Fibroblast of pulmonary artery (primary cell): ENCODE data around the gene ZNF396.

Experiments
- DNase-seq: peaks from one replicate; pipeline ENCODE4 v3.0.0-alpha.2; 2010; ENCODE audit warnings: low read depth
- H3K4me3 ChIP-seq: replicated peaks from 2 replicates; pipeline ENCODE4 v1.5.1; 2011; ENCODE audit warnings: low read depth, mild to moderate bottlenecking, control low read depth, low read length, moderate library complexity
- TF ChIP-seq, protein P1 (sequence below): IDR thresholded peaks from 2 replicates; pipeline ENCODE4 v1.5.1; 2011; ENCODE audit warnings: mild to moderate bottlenecking, control low read depth, low read length, inconsistent platforms; ENCODE audit errors: missing control alignments

Gene ZNF396

GRCh38 chr18:35376742-35377695 is at the start of gene ZNF396:
TSS of gene ZNF396 (minus strand) at chr18:35377337. CDS start at chr18:35374292, 3,045 bp downstream.
- peak within 1 kb of the TSS; percentile 67 for H3K4me3 ChIP-seq
- TF ChIP-seq, protein P1, sequence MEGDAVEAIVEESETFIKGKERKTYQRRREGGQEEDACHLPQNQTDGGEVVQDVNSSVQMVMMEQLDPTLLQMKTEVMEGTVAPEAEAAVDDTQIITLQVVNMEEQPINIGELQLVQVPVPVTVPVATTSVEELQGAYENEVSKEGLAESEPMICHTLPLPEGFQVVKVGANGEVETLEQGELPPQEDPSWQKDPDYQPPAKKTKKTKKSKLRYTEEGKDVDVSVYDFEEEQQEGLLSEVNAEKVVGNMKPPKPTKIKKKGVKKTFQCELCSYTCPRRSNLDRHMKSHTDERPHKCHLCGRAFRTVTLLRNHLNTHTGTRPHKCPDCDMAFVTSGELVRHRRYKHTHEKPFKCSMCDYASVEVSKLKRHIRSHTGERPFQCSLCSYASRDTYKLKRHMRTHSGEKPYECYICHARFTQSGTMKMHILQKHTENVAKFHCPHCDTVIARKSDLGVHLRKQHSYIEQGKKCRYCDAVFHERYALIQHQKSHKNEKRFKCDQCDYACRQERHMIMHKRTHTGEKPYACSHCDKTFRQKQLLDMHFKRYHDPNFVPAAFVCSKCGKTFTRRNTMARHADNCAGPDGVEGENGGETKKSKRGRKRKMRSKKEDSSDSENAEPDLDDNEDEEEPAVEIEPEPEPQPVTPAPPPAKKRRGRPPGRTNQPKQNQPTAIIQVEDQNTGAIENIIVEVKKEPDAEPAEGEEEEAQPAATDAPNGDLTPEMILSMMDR, result no peak
- DNase-seq, result peak; percentile 58

DNA sequence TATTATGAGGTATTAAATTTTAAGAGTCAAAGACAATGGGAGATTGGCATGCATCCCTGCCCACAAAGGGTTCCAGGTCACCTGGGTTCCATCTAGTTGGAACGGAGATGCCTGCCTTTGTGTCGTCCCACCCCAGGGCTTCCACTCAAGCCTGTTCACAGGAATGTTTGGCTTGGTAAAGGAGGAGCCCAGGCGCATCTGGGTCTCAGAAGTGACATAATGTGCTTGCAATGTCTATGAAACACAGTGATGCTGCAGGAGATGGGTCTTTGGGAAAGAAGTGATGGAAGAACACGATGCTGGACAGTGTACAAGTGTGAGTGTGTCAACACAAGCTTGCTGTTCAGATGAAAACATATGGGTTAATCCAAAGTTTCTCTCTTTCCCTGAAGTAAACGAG is 49.6 kb upstream of the ZNF396 start:
- H3K4me3 ChIP-seq, result no peak overlapping the region
- no peak for DNase-seq
- TF ChIP-seq, protein P1, result no peak

DNA sequence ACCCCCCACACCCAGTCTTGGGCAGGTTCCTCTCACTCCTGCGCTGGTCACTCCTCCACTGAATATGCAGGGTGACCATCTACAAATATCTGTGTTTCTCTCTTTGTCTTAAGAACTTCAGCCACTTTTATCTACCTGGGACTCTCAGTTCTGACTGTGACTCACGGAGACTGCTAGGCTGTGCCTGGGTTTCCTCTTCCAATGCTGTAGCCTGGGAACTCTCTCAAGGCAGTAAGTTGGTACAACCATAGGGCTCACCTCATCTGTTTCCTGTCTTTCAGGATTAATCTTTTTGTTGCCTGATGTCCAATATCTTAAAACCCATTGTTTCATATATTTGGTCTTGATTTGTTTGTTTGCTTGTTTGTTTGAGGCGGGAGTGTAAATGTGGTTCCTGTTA is 47.2 kb upstream of the ZNF396 start:
- DNase-seq, result no peak

GRCh38 chr18:35422237-35422636 is 45.1 kb upstream of the ZNF396 start:
- no peak overlapping the region for H3K4me3 ChIP-seq
- no peak for DNase-seq
- TF ChIP-seq, protein P1, result no peak

More for the DNA sequence above, 47.2 kb upstream of the ZNF396 start:
- no peak overlapping the region for H3K4me3 ChIP-seq
- TF ChIP-seq, protein P1, result no peak

- no peak for DNase-seq
- H3K4me3 ChIP-seq, result no peak overlapping the region
- TF ChIP-seq, protein P1, result no peak
Measured at GRCh38 chr18:35418610-35419009, 41.5 kb upstream of the ZNF396 start.

DNA sequence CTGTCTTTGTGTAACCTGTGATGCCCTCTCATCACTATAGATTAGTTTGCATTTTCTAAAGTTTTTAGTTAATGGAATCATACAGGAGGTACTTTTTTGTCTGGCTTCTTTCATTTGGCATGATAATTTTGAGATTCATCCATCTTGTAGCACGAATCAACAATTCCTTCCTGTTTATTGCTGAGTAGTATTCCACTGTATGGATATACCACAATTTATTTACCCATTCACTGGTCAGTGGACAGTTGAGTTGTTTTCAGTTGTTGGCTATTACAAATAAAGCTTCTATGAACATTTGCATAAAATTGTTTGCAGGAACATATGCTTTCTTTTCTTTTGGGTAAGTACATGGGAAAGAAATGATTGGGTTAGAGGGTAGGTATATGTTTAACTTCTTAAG is 40.1 kb upstream of the ZNF396 start:
- DNase-seq, result no peak
- TF ChIP-seq, protein P1, result no peak

GRCh38 chr18:35415511-35416073 is 38.5 kb upstream of the ZNF396 start:
- peak; percentile 11 for DNase-seq
- TF ChIP-seq, protein P1, result no peak
- no peak overlapping the region for H3K4me3 ChIP-seq

More for the DNA sequence above, 40.1 kb upstream of the ZNF396 start:
- no peak overlapping the region for H3K4me3 ChIP-seq
